Suprapubic skin (tissue), 4 donors: ENCODE measurements around the gene BICC1.

Source experiments
- CTCF ChIP-seq, 2 donors: fragments of 200-600 bp in 1 of 2; fragments of 450-650 bp in 1 of 2; sonication (generic) in 1 of 2; IDR thresholded peaks; one replicate each; pipeline ENCODE4 v1.5.1; 2016 to 2019; ENCODE audit warnings: antibody characterized with exemption in 2 of 2, mild to moderate bottlenecking in 1 of 2, moderate library complexity in 1 of 2
- EP300 ChIP-seq: sonication (generic); formaldehyde crosslinking; IDR thresholded peaks from one replicate; pipeline ENCODE4 v1.6.1; 2017; ENCODE audit warnings: antibody characterized with exemption
- POLR2A ChIP-seq, 2 donors: fragments of 450-650 bp; IDR thresholded peaks; one replicate each; pipeline ENCODE4 v1.6.1; 2017; ENCODE audit warnings: antibody characterized with exemption in 2 of 2, mild to moderate bottlenecking in 2 of 2, moderate library complexity in 2 of 2
- POLR2AphosphoS5 ChIP-seq, 3 donors: sonication (generic); formaldehyde crosslinking; IDR thresholded peaks; one replicate each; pipeline ENCODE4 v1.6.1; 2017; ENCODE audit warnings: antibody characterized with exemption in 3 of 3

GRCh38 chr10:58734116-58734515 lies 221.4 kb downstream of the BICC1 start:
- TF ChIP-seq CTCF (IDR thresholded peaks at IDR 0.05) (no peak), POLR2A (IDR thresholded peaks at IDR 0.05) (no peak), POLR2AphosphoS5 (IDR thresholded peaks at IDR 0.05) (no peak), EP300 (no peak)
